ENCODE results near the gene TMC8. TPM values are rescaled to one million over a fixed set of nuclear protein-coding genes. Genes with fewer than 3 reads are reported as not detected.

Gene TMC8
- total and polyA plus RNA-seq, 7 donors = 0.30 to 2.8 (median 0.89) TPM

DNA sequence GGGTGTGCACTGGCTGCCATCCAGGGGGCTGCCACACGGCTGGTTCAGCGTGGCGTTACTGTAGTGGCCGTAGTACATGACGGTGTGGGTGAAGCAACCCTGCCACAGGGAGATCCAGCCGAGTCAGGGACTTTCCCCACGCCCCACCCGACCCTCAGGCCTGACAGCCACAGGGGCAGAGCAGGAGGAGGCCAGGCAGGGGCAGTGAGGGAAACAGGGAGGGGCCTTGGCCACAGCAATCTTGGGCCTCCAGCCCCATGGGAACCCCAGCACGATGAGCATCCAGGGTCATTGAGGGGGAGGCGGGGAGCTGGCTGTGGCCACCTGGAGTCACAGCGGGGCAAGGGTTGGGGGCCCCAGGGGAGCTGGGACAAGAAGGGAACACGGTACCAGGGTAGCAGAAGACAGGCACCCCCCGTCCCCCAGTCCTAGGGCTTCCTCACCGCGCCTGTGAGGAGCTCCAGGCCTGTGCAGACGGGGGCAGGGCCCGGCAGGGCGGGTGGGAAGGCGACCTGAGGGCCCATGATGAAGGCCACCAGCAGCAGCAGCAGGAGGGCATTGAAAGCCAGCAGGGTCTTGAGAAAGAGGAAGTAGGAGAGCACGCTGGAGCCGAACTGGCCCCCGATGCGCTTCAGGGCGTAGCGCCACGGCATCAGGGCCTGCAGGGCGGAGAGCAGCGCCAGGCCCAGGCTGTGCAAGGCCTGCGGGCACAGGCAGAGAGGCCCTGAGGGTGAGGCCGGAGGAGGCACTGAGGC is 6.3 kb upstream of the TMC8 start:
- intact Hi-C loops (cut with DNase I) = no loop called here
- Histone ChIP-seq H3K9me3 (no peaks in the 10 kb centered on the region), H3K27me3 (ENCODE audit: insufficient read depth in 3 of 3, low read length in 2 of 3) (peaks cover 0 to 25% (median 9%) of the 10 kb centered on the region in 3 donors), H3K4me1 (peaks cover 9% of the 10 kb centered on the region), H3K4me3 (no peak overlapping the region), H3K27ac (no peak overlapping the region), H3K36me3 (ENCODE audit: insufficient read depth in 1 of 2, low read depth in 1 of 2) (no peaks in the 10 kb centered on the region)
- TF ChIP-seq, protein P1, sequence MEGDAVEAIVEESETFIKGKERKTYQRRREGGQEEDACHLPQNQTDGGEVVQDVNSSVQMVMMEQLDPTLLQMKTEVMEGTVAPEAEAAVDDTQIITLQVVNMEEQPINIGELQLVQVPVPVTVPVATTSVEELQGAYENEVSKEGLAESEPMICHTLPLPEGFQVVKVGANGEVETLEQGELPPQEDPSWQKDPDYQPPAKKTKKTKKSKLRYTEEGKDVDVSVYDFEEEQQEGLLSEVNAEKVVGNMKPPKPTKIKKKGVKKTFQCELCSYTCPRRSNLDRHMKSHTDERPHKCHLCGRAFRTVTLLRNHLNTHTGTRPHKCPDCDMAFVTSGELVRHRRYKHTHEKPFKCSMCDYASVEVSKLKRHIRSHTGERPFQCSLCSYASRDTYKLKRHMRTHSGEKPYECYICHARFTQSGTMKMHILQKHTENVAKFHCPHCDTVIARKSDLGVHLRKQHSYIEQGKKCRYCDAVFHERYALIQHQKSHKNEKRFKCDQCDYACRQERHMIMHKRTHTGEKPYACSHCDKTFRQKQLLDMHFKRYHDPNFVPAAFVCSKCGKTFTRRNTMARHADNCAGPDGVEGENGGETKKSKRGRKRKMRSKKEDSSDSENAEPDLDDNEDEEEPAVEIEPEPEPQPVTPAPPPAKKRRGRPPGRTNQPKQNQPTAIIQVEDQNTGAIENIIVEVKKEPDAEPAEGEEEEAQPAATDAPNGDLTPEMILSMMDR (IDR thresholded peaks at IDR 0.05) = no peak
- WGBS, 3 donors = 82 to 88% (median 84%) methylated on average over 29 to 30 of the region's 30 CpGs
- ATAC-seq (no peak), DNase-seq (peak in 1 of 2 donors; percentile 61)

DNA sequence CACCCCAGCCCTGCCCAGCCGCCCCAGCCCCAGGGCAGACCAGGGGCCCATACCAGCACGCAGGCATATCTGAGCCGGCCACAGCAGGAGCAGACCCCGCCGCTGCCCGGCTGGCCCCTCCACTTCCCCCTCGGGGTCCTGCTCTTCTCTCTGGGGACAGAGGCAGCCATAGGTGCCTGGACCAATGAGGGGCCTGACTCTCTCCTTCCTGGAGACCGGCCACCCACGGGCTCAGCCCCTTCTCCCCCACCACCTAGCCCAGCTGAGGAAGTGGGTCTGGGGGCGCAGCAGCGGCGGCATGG is 5.8 kb upstream of the TMC8 start:
- TF ChIP-seq, protein P1 (IDR thresholded peaks at IDR 0.05) = no peak
- intact Hi-C loops (cut with DNase I) = no loop called here
- peak overlapping the region; percentile 11 for H3K4me3 ChIP-seq
- DNase-seq (no peak), ATAC-seq (no peak)
- H3K9me3 ChIP-seq = no peaks in the 10 kb centered on the region
- no peaks in the 10 kb centered on the region for H3K36me3 ChIP-seq (ENCODE audit: insufficient read depth in 1 of 2, low read depth in 1 of 2)
- 81 to 90% (median 89%) methylated on average over 10 to 12 of the region's 12 CpGs for WGBS, 3 donors
- peaks cover 9% of the 10 kb centered on the region for H3K4me1 ChIP-seq
- H3K27ac ChIP-seq = no peak overlapping the region
- peaks cover 0 to 30% (median 11%) of the 10 kb centered on the region in 3 donors for H3K27me3 ChIP-seq (ENCODE audit: insufficient read depth in 3 of 3, low read length in 2 of 3)

DNA sequence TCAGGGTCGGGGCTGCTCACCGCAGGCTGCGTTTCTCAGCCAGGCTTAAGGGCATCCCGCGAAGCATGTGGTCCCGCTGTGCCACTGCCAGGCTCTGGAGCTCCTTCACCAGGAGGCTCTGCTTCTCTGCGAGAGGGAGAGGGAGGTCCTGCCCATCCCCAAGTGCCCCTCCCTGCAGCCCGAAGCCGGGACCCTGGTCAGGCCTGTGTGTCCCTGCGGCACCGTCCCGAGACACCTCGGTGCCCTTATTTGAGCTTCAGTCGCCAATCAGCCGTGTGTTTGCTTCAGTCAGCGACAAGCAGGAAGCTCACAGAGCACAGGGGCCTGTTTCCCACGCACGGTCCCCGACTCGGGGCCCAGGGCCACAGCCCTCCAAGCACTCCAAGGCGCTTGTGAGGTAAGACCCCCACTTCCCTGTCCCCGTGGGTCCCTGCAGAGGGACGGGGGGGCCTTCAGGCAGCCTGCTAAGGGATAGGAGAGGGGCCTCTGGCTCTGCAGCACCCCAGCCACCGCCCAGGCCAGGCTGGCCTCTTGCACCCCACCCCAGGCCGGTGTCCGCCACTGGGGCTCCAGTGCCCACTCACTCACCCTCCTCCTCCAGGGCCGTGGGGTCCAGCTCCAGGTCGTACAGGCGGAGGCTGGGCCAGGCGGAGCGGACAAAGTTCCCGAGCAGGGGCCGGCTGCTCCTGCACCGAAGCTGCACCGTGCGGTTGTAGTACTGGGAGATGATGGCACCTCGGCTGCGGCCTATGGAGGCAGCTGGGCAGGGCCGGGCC is 5.2 kb upstream of the TMC8 start:
- no peak overlapping the region for H3K27ac ChIP-seq
- H3K9me3 ChIP-seq = no peaks in the 10 kb centered on the region
- H3K36me3 ChIP-seq (ENCODE audit: insufficient read depth in 1 of 2, low read depth in 1 of 2) = no peaks in the 10 kb centered on the region
- no peak for ATAC-seq
- DNase-seq = peak in 1 of 2 donors; percentile 52
- peaks cover 9% of the 10 kb centered on the region for H3K4me1 ChIP-seq
- WGBS, 3 donors = 78 to 87% (median 80%) methylated on average over 33 to 39 of the region's 39 CpGs
- TF ChIP-seq, protein P1 (IDR thresholded peaks at IDR 0.05) = no peak
- peaks cover 0 to 35% (median 11%) of the 10 kb centered on the region in 3 donors for H3K27me3 ChIP-seq (ENCODE audit: insufficient read depth in 3 of 3, low read length in 2 of 3)
- H3K4me3 ChIP-seq = peak overlapping the region; percentile 11
- intact Hi-C loops (cut with DNase I) = no loop called here

DNA sequence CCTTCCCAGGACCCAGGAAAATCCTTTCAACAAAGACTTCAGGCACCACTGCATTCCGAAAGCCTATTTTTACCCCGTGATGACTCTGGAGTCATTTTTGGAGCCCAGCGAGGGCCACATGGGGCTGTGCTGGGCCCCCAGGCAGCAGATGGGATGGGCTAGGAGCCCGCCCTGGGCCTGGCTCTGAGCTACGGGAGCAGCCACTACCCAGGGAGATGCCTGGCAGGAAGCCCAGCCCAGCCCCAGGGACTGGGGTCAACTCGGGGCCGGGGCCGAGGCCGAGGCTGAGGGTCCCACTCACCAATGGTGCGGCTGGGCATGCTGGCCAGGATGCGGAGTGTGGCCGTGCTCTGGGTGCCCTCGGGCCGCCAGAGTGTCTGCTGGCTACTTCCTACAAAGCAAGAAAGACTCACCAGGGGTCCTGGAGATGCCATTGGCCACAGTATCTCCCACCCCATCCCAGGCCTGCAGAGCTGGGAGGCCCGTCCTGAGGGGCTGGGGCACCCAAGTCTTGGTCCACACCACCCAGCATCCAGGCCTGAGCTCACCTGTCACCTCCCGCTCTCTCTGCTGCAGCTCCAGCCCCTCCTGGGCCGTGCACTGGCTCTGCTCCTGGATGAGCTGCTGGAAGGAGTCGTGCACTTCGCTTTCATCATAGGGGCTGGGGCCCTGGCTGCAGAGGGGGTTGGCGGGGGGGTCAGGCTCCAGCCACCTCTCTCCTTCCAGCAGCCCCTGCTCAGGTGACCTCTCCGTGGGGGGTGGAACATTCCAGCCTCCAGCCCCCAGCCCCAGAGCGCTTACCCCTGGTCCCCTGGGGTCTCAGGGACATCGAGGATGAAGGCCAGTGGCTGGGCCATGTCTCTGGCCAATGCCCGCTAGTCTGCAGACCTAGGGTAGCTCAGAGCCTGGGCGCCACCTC is 4.3 kb upstream of the TMC8 start:
- Histone ChIP-seq H3K27ac (peak overlapping the region; percentile 61), H3K27me3 (ENCODE audit: insufficient read depth in 3 of 3, low read length in 2 of 3) (peaks cover 0 to 44% (median 13%) of the 10 kb centered on the region in 3 donors), H3K4me1 (peaks cover 9% of the 10 kb centered on the region), H3K4me3 (peak overlapping the region; percentile 78), H3K9me3 (no peaks in the 10 kb centered on the region), H3K36me3 (ENCODE audit: insufficient read depth in 1 of 2, low read depth in 1 of 2) (no peaks in the 10 kb centered on the region)
- ATAC-seq = no peak
- WGBS, 3 donors = 59 to 67% (median 61%) methylated on average over 25 of the region's 25 CpGs
- DNase-seq = peak in 1 of 2 donors; percentile 64
- intact Hi-C loops (cut with DNase I) = no loop called here
- TF ChIP-seq, protein P1 (IDR thresholded peaks at IDR 0.05) = no peak

All from psoas muscle (tissue), 8 donors.